SIG-M5 treated with dmso at 0.1 percent for 504 hours (cell line): ENCODE data around the gene RNF213.

Experiments used
- DNase-seq: peaks from one replicate; lab custom pipeline; 2025; ENCODE audit not compliant: unreplicated experiment; lab: John Stamatoyannopoulos, UW

Gene RNF213

GRCh38 chr17:80260791-80261158 is at the start of gene RNF213:
TSS of gene RNF213 (plus strand) at chr17:80260852. CDS start at chr17:80263682, 2,830 bp downstream.
- DNase-seq = peak; percentile 23

- no peak for DNase-seq
Measured at GRCh38 chr17:80212109-80212508, 48.5 kb upstream of the RNF213 start.

- DNase-seq = no peak
Measured at GRCh38 chr17:80212511-80212910, 48.1 kb upstream of the RNF213 start.

GRCh38 chr17:80212962-80213642 is 47.5 kb upstream of the RNF213 start:
- DNase-seq = peak; percentile 43

DNA sequence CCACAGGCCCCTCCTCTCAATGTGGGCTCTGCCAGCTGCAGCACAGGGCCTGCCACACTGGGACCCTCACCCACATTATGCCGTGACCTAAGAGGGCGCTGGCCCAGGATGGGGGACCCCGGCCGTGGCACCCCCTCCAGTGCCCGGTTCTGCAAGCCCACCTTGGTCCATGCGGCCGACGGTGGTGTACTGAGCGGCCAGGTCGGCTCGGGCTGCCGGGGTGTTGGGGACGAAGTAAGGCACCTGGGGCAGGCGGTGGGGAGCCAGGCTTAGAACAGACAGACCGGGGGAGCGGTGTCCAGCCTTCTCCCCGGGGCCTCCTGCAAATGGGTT is 47.0 kb upstream of the RNF213 start:
- DNase-seq = no peak

DNA sequence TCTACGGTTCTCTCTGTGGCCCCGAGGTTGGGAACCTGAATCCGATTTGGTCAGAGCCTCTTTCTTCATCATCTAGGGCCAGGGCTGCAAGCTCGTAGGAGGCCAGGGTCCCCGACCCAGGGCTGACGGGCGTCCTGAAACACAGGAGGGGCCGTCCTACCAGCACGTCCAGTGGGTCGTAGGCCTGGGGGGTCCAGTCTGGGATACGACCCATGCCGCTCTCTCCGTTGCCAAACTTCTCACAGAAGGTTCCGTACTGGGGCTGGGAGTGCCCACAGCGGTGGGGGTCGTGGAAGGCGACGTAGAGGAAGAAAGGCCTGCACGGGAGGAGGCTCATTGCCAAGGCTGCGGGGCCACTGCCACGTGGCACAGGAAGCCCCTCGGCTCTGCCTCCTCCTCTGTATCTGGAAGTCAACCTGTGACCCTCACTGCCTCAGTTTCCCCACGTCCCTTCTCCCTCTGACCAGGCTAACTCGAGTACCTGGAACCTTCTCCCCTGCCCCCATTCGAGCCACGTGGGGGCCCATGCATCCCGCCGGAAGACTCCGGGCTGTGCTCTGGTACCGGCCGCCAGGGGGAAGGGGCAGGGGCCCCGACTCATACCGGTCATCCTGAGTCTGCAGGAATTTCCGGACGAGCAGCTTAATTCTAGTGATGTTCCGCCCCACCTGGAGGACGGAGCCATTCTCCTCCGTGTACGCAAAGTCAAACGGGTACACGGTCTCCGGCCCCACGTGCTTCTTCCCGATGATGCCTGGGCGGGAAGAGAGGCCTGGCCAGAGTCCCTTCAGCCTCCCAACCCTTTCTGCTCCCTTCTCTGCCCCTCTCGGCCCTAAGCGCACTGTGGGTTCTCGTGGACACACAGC is 46.4 kb upstream of the RNF213 start:
- no peak for DNase-seq

DNA sequence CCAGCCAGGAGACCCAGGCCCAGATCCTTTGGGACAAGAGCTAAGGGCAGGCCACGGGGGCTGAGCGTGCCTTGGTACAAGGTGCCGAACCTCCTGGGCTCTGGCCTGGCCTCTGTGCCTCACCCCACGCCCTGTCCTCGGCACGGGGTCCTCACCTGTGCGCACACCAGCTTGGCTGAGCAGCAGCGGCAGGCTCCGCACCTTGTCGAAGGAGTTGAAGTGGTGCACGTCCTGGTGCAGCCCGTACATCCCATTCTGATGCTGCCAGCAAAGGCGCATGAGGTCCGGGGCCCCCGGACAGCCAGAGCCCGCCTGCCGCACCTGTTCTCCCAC is 45.8 kb upstream of the RNF213 start:
- DNase-seq = no peak

DNA sequence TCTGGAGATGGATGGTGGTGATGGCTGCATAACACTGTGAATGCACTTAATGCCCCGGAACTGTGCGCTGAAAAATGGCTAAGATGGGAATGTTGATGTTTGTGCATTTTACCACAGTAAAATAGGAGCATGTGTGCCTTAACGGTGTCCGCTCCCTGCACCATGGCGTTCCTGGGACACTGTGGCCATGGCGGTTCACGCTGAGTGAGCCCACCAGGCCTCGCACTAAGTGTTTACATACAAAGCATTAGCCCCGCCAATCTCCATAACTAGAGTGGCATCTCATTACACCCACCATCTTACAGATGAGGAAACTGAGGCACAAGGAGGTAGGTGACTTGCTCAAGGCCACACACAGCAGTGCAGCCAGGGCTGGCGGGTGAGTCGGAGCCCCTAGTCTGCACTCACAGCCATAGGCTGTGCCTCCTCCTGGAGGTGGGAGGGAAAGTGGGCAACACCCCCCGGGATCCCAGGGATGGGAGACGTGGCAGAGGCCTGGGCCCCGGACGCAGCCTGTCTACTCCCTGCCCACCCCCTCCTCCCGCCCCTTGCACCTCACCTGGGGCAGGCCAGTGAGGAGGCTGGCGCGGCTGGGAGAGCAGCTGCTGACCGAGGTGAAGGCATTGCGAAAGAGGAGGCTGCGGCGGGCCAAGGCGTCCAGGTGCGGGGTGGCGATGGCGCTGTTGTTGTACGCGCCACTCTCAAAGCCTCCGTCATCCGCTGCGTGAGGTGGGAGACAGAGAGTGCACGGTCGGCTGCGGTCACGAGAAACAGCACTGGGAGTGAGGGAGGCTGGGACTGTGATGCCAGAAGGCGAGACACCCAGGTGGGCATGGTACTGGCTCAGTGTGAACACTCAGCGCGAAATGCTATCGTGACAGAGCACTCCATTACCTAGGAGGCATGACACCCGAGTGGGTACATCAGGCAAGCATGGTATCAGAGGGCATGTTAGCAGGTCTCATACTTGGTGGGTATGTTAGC is 43.9 kb upstream of the RNF213 start:
- DNase-seq = no peak

DNA sequence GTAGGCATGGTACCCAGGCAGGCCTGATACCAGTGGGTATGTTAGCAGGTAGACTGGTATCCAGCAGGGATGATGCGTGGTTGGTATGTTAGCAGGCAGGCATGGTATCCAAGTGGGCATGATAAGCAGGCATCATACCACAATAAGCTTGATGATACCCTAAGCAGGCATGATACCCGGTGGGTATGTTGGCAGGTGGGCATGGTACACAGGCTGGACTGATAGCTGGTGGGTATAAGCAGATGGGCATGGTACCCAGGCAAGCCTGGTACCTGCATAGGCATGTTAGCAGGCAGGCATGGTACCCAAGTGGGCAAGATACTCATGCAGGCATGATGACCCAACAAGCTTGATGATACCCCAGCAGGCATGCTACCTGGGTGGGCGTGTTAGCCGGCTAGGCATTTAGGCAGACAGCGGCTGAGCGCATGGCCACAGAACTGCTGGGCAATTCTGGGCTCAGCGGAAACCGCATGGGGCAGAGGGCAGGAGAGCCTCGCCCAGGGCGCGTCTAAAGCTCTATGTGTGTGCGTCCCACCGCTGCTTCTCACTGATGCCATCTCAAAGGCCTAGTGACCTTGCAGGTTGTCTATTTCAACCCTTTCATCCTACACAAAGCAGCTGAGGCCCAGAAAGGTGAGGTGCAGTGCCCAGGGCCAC is 42.8 kb upstream of the RNF213 start:
- no peak for DNase-seq

DNA sequence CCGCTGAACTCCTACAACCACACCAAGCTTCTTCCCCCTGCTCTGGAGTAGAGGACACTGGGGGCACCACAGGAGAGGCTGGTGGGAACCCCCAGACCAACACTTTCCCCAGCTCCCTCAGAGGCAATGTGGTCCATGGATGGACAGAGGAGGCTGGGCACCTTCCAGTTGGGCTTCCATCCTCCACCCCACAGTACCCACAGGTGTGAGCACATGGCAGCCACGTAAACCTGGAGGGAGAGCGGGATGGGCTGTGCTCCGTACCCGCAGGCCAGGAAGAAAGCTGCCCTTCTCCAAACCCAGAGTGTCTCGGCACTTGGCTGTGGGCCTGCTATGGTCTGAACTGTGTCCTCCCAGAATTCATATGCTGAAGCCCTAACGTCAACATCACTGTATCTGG is 42.3 kb upstream of the RNF213 start:
- no peak for DNase-seq

DNA sequence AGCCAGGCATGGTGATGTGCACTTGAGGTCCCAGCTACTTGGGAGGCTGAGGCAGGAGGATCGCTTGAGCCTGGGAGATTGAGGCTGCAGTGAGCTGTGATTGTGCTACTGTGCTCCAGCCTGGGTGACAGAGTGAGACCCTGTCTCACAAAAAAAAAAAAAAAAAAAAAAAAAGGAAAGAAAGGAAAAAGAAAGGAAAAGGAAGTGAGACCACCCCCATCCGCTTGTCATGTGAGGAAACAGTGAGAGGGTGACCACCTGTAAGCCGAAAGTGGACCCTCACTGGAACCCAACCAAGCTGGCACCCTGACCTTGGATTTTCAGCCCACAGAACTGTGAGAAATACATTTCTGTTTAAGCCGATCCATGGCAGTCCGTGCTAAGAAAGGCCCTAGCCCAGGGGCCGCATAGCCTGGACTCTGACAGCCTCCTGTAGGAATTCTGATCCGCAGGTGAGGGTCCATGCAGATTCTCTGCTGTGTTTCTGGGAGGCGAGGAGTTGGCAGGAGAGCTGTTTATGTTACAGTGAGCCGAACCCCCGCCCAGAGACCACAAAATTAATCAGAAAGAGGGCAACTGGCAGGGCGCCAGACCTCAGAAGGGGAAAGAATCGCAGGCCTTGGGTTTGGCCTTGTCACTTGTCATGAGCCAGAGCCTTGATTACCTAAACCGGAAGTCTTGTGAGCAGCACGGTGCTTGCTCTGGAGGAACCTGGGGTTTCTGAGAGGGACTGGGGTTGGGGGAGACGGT is 41.5 kb upstream of the RNF213 start:
- DNase-seq = peak; percentile 90

GRCh38 chr17:80219763-80220053 is 40.9 kb upstream of the RNF213 start:
- DNase-seq = no peak

GRCh38 chr17:80220054-80220735 is 40.5 kb upstream of the RNF213 start, which contains the start of the genes SGSH and SLC26A11:
TSS of gene SGSH (minus strand) at chr17:80220333. CDS start at chr17:80220313, 20 bp downstream.
TSS of gene SLC26A11 (plus strand) at chr17:80220427. CDS start at chr17:80221561, 1,134 bp downstream.
- no peak for DNase-seq

DNA sequence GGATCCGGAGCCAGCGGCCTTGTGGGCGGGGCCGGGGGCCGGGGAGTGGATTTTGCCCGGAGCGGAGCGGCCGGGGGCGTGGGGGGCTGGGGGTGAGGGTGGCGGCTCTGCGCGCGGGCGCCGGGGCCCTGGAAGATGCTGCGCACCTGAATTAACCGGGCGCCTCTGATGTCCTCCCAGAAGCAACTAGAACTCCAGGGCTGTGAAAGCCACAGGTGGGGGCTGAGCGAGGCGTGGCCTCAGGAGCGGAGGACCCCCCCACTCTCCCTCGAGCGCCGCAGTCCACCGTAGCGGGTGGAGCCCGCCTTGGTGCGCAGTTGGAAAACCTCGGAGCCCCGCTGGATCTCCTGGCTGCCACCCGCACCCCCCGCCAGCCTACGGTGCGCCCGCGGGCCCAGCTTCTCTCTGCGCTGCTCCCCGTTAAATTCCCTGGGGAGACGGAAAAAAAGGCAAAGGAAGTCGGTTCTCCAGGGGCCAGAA is 39.9 kb upstream of the RNF213 start:
- DNase-seq = no peak

DNA sequence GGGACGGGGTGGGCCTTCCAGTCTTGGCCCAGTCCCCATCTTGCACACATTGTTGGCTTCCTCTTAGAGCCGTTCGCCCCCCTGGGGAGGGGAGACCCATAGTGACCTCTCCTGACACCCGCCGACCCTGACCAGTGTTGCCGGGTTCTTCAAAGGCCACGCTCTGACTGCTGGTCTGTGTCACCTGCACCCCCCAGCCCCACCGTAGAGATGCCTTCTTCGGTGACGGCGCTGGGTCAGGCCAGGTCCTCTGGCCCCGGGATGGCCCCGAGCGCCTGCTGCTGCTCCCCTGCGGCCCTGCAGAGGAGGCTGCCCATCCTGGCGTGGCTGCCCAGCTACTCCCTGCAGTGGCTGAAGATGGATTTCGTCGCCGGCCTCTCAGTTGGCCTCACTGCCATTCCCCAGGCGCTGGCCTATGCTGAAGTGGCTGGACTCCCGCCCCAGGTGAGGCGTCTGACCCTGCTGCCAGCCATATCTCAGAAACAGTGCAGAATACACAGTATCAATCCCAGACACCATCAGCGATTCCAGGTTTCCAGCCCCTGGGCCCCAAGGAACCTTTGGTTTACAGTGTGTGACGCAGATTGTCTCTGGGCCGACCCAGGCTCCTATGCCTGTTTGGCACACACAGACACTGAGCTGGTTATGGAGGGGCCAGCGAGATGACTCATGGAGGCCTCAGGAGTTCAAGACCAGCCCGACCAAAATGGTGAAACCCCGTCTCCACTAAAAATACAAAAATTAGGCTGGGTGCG is 39.1 kb upstream of the RNF213 start:
- DNase-seq = no peak

- no peak for DNase-seq
Measured at GRCh38 chr17:80222376-80223141, 38.1 kb upstream of the RNF213 start.

DNA sequence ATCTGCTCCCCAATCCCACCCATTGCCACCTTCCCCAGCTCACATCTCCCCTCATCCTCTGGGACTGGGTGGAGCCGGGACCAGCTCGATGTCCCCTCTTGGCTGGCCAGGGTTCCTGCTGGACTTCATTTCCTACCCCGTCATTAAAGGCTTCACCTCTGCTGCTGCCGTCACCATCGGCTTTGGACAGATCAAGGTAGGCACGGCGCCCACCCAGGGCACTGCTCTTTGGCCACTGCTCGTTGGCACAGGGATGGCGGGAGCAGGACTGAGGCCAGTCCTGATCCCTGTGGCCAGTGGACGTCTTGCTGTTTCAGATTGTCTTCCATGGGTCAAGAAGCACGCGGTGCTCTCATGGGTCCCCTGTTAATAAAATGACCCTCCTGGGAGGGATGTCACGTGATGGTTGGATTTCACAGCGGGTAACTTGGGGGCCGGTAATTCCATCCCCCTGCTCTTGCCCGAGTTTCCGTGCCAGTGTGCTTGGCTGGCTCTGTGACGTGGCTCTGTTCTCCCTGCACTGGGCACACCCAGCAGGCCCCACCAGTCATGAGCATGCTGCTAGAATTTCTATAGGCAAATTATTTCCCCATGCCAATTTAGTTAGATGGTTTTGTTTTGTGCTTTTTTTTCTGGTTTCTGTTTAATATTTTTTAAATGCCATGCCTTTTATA is 37.4 kb upstream of the RNF213 start:
- no peak for DNase-seq
